Activated CD8-positive, alpha-beta memory T cell treated with anti-CD3 and anti-CD28 coated beads, Interleukin-2, amount 10 ng/mL, durations not matched to agents 7 days and 5 days (primary cell): ENCODE results near the gene MACO1. TPM values are rescaled to one million over a fixed set of nuclear protein-coding genes. Genes with fewer than 3 reads are reported as not detected.
"Not testable (repeated sequence)": the region's sequence is repeated elsewhere in the genome, so short reads cannot be mapped to it uniquely, and the experiment has no call there.

Source experiments
- ATAC-seq: fragments of 150-1000 bp; cut with Tn5 transposase; one replicate; pipeline ENCODE4 v1.10.0; 2021; ENCODE audit warnings: moderate library complexity
- CTCF ChIA-PET: fragments of 350-600 bp; sonication (Branson Sonifier 250); formaldehyde crosslinking; loops from one replicate; lab custom pipeline; 2021; ENCODE audit warnings: antibody characterized with exemption; lab: Charles Lee
- DNase-seq: peaks from one replicate; pipeline ENCODE4 v3.0.0-alpha.2; 2020
- H3K27ac Mint-ChIP-seq: one replicate; pipeline ENCODE4 v1.8.0; 2021; ENCODE audit warnings: mild to moderate bottlenecking, mixed read lengths
- H3K27me3 Mint-ChIP-seq: one replicate; pipeline ENCODE4 v1.8.0; 2021; ENCODE audit warnings: mixed read lengths
- H3K36me3 Mint-ChIP-seq: one replicate; pipeline ENCODE4 v1.8.0; 2021; ENCODE audit warnings: mild to moderate bottlenecking, mixed read lengths
- H3K4me1 Mint-ChIP-seq: one replicate; pipeline ENCODE4 v1.8.0; 2021; ENCODE audit warnings: mixed read lengths
- H3K4me3 Mint-ChIP-seq: one replicate; pipeline ENCODE4 v1.8.0; 2021; ENCODE audit warnings: mild to moderate bottlenecking, moderate library complexity, mixed read lengths
- H3K9me3 Mint-ChIP-seq: one replicate; pipeline ENCODE4 v1.8.0; 2022; ENCODE audit warnings: low read depth, mixed read lengths
- total RNA-seq, 2 experiments: library from RNA; stranded (reverse); gene quantifications; one replicate each; pipeline ENCODE4 v1.2.3, GENCODE V29; 2021

MACO1 gene
- total RNA-seq, 2 experiments from 2014 or later = 13.0 to 15.7 TPM

- H3K27me3 Mint-ChIP-seq, H3K27ac Mint-ChIP-seq, CTCF ChIA-PET, H3K4me1 Mint-ChIP-seq, H3K9me3 Mint-ChIP-seq, ATAC-seq, DNase-seq, H3K4me3 Mint-ChIP-seq, H3K36me3 Mint-ChIP-seq: not testable (repeated sequence)
Measured at GRCh38 chr1:25409641-25410427, 20.9 kb upstream of the MACO1 start.

GRCh38 chr1:25412872-25413623, 17.6 kb upstream of the MACO1 start:
- H3K27ac Mint-ChIP-seq, ATAC-seq, H3K9me3 Mint-ChIP-seq, H3K4me3 Mint-ChIP-seq, H3K27me3 Mint-ChIP-seq, DNase-seq, H3K4me1 Mint-ChIP-seq, CTCF ChIA-PET, H3K36me3 Mint-ChIP-seq: not testable (repeated sequence)

GRCh38 chr1:25414157-25414556, 16.5 kb upstream of the MACO1 start:
- H3K9me3 Mint-ChIP-seq, H3K27ac Mint-ChIP-seq, H3K4me3 Mint-ChIP-seq, H3K4me1 Mint-ChIP-seq, ATAC-seq, CTCF ChIA-PET, H3K36me3 Mint-ChIP-seq, H3K27me3 Mint-ChIP-seq, DNase-seq: not testable (repeated sequence)

- H3K4me3 Mint-ChIP-seq, H3K4me1 Mint-ChIP-seq, H3K27ac Mint-ChIP-seq, H3K9me3 Mint-ChIP-seq, H3K27me3 Mint-ChIP-seq, ATAC-seq, H3K36me3 Mint-ChIP-seq, CTCF ChIA-PET, DNase-seq: not testable (repeated sequence)
Measured at GRCh38 chr1:25414578-25414977, 16.1 kb upstream of the MACO1 start.

- ATAC-seq, DNase-seq, H3K4me3 Mint-ChIP-seq, H3K27ac Mint-ChIP-seq, CTCF ChIA-PET, H3K9me3 Mint-ChIP-seq, H3K27me3 Mint-ChIP-seq, H3K4me1 Mint-ChIP-seq, H3K36me3 Mint-ChIP-seq: not testable (repeated sequence)
Measured at GRCh38 chr1:25417280-25417679, 13.4 kb upstream of the MACO1 start.

GRCh38 chr1:25419339-25419738, 11.4 kb upstream of the MACO1 start:
- CTCF ChIA-PET, H3K9me3 Mint-ChIP-seq, H3K27ac Mint-ChIP-seq, H3K27me3 Mint-ChIP-seq, H3K36me3 Mint-ChIP-seq, DNase-seq, ATAC-seq, H3K4me3 Mint-ChIP-seq, H3K4me1 Mint-ChIP-seq: not testable (repeated sequence)

- DNase-seq, ATAC-seq, H3K27me3 Mint-ChIP-seq, H3K4me1 Mint-ChIP-seq, H3K27ac Mint-ChIP-seq, H3K9me3 Mint-ChIP-seq, H3K36me3 Mint-ChIP-seq, CTCF ChIA-PET, H3K4me3 Mint-ChIP-seq: not testable (repeated sequence)
Measured at GRCh38 chr1:25420715-25421114, 10.0 kb upstream of the MACO1 start, which contains the start of gene RHCE. Gene RHCE, minus strand, starts transcription at chr1:25420825. Its CDS starts 39 bp downstream, at chr1:25420786.

GRCh38 chr1:25423206-25423605, 7.5 kb upstream of the MACO1 start:
- H3K9me3 Mint-ChIP-seq, DNase-seq, H3K27me3 Mint-ChIP-seq, H3K4me1 Mint-ChIP-seq, H3K4me3 Mint-ChIP-seq, CTCF ChIA-PET, H3K36me3 Mint-ChIP-seq, H3K27ac Mint-ChIP-seq, ATAC-seq: not testable (repeated sequence)

GRCh38 chr1:25425098-25426085, 5.3 kb upstream of the MACO1 start:
- CTCF ChIA-PET = no interaction called here
- Mint-ChIP-seq H3K36me3 (no peaks in the 10 kb centered on the region), H3K9me3 (no peaks in the 10 kb centered on the region), H3K27ac (no peak overlapping the region), H3K4me1 (peaks cover 3% of the 10 kb centered on the region), H3K27me3 (peaks cover 7% of the 10 kb centered on the region), H3K4me3 (no peak overlapping the region)
- ATAC-seq = no peak
- no peak for DNase-seq

- CTCF ChIA-PET = interaction anchor here (0.8 to 1.3 kb wide), 2 partner anchors 51 to 382 kb away, joined by 3 to 4 read pairs; no protein-coding TSS in a partner anchor
- no peaks in the 10 kb centered on the region for H3K9me3 Mint-ChIP-seq
- peaks cover 15% of the 10 kb centered on the region for H3K4me1 Mint-ChIP-seq
- ATAC-seq = no peak
- no peak for DNase-seq
- no peaks in the 10 kb centered on the region for H3K36me3 Mint-ChIP-seq
- H3K4me3 Mint-ChIP-seq = no peak overlapping the region
- peaks cover 2% of the 10 kb centered on the region for H3K27me3 Mint-ChIP-seq
- no peak overlapping the region for H3K27ac Mint-ChIP-seq
Measured at GRCh38 chr1:25427696-25428095, 3.0 kb upstream of the MACO1 start.

GRCh38 chr1:25428475-25429166, 2.1 kb upstream of the MACO1 start:
- CTCF ChIA-PET = no interaction called here
- no peak overlapping the region for H3K27ac Mint-ChIP-seq
- H3K36me3 Mint-ChIP-seq = no peaks in the 10 kb centered on the region
- DNase-seq (no peak), ATAC-seq (no peak)
- peak overlapping the region; percentile 20 for H3K4me3 Mint-ChIP-seq
- H3K27me3 Mint-ChIP-seq = no peaks in the 10 kb centered on the region
- H3K4me1 Mint-ChIP-seq = peaks cover 24% of the 10 kb centered on the region
- no peaks in the 10 kb centered on the region for H3K9me3 Mint-ChIP-seq

GRCh38 chr1:25430967-25431881, 527 bp downstream of the MACO1 start:
- Mint-ChIP-seq H3K36me3 (no peaks in the 10 kb centered on the region), H3K27ac (peak overlapping the region; percentile 42), H3K4me3 (peak overlapping the region; percentile 95), H3K27me3 (no peaks in the 10 kb centered on the region), H3K9me3 (no peaks in the 10 kb centered on the region), H3K4me1 (peaks cover 47% of the 10 kb centered on the region)
- peak; percentile 81 for DNase-seq
- CTCF ChIA-PET = interaction anchor here (0.7 to 1.4 kb wide), 4 partner anchors 19 to 417 kb away, joined by 3 to 4 read pairs (median 4); no protein-coding TSS in a partner anchor
- peak; percentile 40 for ATAC-seq
